Fibroblast of skin of right quadriceps (primary cell): ENCODE results near the gene LPIN2.
A peak's percentile ranks its signal among the peaks of the same experiment; 100 is the strongest.
"Not testable (repeated sequence)": the region's sequence is repeated elsewhere in the genome, so short reads cannot be mapped to it uniquely, and the experiment has no call there.

Source experiments
- DNase-seq: peaks from one replicate; pipeline ENCODE4 v3.0.0-alpha.2; 2013

Gene LPIN2

DNA sequence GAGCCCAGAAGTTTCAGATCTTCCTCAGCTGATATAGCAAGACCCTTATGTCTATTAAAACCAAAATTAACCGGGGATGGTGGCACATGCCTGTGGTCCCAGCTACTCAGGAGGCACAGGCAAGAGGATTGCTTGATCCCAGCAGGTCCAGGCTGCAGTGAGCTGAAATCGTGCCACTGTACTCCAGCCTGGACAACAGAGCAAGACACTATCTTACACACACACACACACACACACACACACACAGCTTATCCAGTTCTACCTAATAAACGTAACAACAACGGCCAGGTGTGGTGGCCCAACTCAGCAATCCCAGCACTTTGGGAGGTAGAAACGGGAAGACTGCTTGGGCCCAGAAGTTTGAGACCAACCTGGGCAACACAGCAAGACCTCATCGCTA, 7.5 kb downstream of the LPIN2 start:
- no peak for DNase-seq

DNA sequence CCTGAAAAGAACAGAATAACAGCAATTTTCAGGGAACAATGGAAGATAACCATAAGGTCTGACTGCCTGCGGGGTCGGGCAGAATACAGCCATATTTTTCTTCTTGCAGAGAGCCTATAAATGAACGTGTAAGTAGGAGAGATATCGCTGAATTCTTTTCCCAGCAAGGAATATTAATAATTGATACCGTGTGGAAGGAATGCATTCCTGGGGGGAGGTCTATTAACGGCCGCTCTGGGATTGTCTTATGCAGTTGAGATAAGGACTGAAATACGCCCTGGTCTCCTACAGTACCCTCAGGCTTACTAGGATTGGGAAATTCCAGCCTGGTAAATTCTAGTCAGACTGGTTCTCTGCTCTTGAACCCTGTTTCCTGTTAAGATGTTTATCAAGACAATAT, 9.2 kb downstream of the LPIN2 start:
- DNase-seq = not testable (repeated sequence)

DNA sequence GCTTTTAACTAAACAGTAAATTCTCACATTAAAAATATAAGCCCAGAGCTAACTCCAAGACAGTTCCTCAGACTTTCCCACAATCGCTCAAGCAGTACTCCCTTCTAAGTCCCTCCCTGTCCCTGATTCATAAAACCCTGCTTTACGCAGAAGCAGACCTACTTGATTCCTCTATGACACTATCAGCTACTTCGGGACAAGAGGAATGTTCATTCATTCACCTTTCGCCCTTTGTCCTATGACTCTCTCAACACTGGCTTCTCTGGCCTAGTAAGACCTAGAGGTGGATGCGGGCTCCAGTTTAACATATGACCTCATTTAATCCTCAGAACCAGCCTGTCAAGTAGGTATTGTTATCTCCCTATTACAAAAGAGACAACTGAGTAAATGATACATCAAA, 10.2 kb downstream of the LPIN2 start:
- no peak for DNase-seq

DNA sequence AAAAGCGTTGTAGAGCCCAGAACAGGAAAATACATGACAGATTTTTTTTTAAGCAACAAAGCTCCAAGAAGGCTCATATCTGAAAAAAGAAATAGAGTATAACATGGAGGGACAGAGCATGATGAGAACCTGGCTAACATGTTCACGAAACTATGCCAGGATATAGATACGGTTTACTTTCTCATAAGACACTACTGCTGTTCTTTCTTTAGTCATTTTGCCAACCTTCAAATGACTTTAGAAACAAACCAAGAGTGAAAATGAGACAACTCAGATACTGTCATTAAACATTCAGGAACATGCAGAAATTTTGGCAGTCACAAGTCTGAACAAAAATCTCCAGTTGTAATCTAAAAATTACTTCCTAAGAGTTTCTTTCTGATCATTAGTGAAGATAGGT, 14.3 kb downstream of the LPIN2 start:
- no peak for DNase-seq

DNA sequence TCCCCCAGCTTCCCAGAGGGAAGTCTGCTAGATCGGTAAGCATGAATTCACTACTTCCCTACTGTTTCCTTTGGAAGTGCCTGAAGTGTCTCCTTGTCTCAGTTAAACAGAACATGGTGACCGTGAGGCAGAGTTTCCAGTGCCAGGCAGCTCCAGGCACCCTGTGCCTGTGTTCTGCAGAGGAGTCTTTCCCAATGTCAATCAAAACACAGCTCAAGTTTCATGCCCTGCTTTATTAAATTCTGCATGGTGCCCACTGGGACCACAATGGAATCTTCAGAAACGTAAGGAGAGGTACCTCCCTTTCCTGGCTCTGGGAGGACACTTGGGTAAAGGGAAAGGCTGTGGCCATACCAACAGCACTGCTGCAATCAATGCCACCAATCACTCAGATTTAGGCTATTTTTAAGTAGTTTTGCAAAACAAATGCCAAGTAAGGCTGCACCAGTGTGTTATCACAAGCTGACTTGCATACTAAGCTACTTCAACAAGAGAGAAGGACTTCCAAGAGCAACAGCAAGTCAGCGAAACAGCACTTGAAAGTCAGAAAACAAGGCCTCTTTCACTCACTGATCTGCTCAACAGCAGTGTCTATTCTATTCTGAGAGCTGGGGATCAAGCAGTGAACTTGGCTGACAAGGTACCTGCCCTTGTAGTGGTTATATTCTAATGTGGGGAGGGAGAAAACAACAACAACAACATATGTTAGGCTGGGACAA, 14.9 kb downstream of the LPIN2 start:
- DNase-seq = no peak

DNA sequence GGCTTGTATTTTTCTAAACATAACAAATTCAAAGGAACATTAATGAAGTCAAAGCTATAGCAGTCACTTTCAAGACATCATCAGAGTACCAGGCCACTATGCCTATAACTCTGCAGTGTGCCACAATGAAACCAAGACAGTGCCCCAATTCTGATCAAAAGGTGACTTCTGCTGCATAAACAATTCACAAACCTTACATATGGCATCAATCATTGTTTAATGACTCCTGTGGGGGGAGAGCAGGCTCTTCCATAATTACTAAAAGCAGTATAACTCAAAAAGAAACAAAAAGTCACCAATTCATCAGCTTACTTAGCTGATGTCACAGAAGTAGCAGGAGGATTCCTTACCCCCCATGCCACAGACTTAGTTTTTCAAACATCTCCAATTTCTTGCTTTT, 15.5 kb downstream of the LPIN2 start:
- no peak for DNase-seq

DNA sequence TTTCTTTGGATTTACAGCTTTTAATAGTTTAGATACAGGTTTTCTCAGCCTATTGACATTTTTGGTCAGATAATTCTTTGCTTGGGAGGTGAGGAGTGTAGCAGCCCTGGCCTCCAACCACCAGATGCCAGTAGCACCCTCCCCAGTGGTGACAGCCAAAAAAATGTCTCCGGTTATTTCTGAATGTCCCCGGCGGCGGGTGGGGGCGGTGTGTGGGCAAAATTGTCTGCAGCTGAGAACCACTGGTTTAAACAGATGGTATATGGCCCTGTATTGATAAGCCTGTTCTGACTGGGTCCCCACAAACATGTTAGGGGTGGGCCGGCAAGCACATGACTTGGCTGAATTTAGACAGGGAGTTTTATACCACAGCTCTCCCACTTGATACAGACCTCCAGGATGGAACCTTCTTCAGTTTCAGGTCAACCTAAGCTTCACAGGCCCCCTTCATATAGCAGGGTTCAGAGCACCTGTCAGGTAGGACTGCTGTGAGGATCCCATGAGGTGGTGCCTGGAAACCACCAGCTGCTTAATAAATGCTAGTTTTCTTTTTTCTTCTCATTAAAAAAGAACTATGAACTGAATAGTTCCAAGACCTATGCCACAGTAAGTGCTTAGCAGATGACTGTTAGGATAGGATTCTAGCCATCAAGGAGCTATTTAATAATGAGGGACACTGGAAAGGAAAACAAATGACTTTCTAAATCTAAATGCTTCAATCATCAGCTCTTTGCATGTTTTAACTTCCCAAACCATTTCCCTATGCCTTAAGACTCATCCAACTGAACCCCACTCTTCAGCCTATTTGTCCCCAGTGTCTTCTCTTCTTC, 18.1 kb downstream of the LPIN2 start:
- DNase-seq = no peak

DNA sequence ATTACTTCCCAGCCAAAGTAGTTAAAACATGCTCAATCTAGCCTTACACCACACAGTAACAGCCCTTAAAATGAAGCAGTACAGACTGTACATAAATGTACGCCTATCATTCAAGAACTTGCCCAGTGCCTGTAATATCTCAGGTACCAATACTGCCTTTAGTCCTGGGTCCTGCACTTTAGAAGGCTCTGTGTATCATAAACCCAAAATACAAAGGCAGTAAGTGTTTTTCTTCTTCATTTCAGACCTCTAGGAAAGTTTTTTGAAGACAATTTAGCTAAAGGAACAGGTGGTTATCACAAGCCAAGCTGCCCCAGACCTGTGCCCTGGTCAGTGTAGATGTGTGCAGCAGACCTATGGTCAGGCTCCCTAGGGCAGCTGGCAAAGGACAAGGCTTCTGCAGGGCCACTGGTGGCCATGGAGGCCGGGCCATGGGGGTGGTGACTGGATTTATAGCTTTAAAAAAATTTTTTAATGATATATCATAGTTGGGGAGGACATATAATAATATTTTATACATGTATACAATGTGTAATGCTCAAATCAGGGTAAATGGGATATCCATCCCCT, 18.8 kb downstream of the LPIN2 start:
- DNase-seq = no peak

DNA sequence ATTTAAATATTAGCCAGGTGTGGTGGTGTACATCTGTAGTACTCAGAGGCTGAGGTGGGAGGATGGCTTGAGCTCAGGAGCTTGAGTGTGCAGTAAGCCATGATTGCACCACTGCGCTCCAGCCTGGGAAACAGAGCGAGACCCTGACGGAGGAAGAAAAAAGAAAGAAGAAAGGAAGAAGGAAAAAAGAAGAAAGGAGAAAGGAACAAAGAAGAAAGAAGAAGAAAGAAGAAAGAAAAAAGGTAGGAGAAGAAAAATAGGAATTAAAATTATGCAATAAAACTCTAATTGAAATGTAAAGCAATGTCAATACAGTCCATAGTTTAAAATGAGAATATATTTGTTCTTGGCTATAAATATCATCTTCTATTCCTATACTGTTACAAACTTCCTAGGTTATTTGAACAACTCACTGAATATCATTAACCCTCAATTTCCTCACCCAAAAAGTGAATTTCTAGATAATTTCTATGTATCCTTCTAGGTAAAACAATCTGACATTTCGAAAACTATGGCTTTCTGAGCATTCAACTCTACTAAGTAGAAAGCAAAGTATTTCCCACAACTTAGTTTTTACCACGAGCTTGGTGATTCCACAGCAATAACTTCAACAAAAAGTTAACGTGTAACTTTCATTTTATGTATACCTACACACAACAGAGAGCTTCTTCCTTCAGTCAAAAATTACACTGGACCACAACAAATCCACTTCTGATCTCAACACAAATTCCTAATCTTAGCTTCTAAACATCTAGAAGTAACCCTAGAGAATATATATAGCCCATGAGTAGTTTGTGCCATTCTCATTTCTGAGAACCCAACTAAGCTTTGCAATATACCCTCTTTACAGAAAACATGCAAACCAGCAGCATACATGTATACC, 19.7 kb downstream of the LPIN2 start:
- DNase-seq = no peak

DNA sequence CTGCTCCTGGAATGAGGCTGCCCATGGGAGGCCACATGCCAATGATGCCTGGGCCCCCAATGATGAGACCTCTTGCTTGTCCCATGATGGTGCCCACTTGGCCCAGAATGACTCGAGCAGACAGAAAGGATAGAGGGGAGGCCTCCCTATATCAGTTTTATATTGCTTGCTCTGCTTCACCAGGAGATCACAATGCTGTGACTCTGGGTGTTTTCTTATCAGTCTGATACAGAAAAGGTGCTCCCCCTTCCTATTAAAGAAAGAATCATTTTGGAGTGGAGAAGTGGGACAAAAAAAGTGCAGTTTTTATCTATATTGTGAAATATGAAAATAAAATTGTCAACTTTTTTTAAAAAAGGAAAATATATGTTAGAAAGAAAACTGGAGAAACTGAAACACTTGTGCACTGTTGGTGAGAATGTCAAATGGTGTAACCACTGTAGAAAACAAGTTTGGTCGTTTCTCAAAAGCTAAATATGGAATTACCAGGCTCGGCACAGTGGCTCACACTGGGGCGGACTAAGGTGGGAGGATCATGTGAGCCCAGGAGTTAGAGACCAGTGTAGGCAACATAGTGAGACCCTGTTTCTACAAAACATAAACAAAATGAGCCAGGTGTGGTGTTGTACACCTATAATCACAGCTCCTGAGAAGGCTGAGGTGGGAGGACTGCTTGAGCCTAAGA, 21.8 kb downstream of the LPIN2 start:
- DNase-seq = no peak

DNA sequence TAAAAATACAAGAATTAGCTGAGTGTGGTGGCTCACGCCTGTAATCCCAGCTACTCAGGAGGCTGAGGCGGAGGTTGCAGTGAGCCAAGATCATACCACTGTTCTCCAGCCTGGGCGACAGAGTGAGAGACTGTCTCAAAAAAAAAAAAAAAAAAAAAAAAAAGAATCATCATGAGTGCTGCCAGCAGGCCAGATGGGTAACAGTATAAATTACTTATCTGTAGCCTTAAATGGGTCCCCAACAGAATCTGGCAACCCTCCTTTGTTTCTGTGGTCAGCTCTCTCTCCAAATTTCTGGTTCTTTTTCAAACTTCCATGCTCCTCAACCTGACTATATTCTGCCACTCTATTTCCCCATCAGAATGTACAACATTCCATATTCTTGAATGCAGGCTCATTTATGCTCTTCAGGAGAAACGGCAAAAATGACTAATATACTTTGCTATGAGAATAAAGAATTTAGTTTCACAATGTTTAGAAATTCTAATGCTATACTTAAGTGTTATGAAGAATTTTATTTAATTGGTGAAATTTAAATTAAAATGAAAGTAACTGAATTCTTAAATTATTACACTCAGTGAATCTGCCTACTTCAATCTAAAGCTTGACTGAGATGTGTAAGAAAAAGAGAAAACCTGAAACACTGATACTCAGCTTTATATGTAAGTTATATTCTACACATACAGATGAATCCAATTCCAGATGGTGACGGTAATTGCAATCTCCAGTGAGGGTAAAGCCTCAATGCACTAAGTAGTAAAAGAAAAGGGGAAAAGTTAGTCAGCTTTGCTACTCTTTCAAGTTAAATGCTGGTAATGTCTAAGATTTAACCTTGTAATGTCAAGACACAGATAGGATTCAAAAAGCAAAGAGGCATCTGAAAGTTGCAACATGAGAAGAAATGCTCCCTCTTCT, 24.8 kb downstream of the LPIN2 start:
- peak; percentile 92 for DNase-seq

DNA sequence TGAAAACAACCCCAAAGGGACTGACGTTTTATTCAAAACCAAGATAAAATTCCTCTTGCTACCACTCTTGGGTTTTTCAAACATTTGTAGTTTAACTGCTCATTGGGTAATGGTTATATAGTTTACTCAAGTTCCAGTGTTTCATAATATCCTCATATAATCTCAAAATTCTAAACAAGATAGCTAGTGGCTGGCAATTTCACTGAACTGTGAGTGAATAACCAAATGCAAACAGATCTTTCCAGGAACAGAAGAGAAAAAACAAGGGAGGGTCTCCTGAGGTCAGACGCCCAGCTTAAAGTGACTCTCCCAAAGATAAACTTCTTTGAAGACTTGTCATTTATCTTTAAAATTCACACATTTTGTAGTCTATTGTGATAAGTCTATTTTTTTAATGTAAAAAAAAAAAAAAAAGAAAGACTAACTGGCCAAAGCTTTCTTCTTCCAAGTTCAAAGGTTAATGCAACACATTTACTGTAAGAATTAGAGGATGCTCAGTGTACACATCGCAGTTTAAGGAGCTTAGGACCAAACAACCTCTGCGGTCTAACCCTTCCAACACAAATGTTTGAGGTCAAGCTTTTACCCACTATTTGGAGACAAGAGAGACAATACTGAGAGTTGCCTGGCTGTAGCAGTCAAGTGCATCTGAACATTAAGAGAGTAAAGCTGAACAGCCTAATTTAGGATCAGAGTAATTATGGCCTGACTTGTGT, 26.6 kb downstream of the LPIN2 start:
- no peak for DNase-seq

DNA sequence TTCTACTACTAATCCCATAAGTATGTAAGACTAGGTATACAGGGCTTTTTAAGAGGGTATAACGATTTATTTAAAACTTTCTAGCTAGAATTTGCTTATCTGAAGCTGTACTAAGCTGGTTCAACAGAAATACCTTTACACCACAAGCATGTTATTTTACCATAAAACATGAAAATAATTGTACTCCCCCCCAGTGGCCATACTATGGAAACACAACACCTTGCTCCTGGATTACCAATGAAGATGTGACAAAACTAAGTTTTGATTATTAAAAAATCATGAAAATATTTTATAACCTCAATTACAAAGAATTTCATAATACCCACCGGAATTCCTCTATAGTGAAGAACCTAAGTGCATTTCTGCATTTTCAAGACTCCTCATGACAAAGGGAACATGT, 27.3 kb downstream of the LPIN2 start:
- DNase-seq = peak; percentile 29

DNA sequence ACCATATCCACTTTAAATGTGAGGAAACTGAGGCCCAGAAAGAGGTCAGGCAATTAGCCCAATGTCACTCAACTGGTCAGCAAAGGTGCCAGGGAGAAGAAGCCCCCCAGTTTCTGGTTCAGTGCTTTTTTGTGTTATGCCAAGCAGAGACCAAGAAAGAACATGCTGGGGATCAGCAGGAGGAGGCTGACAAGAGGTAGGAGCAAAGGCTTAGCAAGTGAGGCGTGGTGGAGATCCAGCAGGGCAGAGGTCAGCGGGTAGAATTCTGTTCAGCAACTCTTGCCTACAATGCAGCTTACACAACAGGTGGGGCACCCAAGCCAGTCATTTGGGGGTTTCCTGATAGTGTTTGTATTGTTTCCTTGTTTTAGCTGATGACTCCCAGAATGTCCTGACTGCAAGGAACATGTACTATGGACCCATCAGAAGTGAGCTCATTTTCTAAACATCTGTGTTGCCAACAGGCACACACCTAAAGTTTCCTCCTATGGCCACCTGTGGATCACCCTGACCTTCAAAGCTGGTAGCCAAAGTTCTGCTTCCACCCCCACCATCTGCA, 28.2 kb downstream of the LPIN2 start:
- DNase-seq = no peak

DNA sequence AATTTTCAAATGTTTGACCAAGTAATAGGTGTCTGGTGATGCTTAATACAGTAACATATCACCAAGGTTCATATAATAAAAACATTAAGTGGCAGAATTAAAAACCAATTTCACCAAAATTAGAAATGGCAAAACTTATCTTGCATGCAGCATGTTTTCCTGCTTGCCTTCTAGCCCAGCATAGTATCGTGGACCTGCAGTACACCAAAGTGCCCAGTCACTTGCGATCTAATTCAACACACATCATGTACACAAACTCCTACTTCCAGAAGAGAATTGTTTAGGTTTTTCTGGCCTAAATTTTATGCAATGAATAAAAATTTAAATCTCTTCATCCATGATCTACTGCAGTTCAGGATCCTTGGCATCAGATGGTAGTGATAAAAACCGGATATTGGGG, 28.9 kb downstream of the LPIN2 start:
- DNase-seq = no peak

DNA sequence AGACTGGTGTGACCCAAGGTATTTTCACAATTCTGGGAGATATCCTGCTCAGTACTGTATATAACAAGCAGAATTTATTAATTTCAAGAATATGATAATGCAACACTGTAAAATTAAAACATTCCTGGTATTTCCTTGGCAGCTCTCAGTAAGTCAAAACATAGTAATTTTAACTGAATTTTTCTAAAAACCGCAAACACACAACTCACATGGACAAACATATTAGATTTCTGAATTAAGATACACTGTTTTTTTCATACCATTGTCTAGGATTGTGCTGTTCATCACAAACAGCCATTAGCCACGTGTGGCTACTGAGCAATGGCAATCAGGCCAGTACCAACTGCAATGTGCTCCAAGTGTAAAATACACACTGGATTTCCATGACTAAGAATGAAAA, 29.6 kb downstream of the LPIN2 start:
- DNase-seq = no peak

DNA sequence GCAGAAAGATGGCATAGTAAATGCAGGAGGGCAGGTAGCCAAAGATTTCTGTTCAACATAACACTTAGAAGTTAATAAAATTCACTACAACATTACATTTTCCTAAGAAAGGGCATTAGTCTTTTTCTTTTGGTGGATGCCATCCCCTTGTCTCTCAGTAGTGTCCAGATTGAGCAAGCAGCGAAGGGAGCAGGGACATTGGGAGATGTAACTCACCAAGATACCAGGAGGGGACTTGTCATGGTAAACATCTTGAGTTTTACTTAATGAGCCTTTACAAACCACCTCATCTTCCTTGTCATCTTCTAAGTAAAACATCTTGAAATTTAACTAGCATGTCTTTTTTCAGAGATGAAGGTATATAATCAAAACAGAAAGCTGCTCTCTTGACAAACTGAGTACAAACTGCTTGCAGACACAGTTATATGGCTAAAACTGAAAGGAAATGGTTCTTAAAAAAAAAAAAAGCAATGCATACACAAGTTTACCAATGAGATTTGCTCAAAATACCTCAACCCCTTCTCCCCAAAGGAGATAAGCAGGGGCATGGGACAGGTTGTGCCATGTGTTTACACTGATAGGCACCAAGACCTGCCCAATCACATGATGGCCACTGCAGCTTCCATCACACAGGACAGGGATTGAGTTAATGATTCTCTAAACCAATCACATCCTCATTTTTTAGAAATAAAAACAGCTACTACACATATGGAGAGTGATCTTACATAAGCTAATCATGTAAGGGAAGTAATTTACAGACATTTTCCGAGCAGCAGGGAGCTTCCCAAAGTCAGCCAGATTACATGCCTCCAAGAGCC, 30.3 kb downstream of the LPIN2 start:
- DNase-seq = no peak

DNA sequence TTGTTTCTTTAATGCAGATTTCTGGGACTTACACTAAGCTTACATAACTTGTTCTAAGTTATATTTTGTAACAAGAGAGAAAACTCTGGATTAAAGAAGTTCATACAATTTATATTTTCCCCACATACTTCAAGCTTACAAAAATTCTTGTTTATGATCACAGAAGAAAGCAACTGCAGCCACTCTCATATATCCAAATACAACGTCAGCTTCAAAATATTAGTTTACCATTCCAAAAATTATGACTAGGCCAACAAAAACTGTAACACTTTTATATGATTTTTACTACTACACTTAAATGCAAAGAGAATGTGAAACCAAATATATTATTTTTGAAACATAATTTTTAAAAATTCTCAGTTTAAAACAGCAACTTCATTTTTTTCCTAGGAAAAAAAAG, 30.9 kb downstream of the LPIN2 start:
- no peak for DNase-seq

DNA sequence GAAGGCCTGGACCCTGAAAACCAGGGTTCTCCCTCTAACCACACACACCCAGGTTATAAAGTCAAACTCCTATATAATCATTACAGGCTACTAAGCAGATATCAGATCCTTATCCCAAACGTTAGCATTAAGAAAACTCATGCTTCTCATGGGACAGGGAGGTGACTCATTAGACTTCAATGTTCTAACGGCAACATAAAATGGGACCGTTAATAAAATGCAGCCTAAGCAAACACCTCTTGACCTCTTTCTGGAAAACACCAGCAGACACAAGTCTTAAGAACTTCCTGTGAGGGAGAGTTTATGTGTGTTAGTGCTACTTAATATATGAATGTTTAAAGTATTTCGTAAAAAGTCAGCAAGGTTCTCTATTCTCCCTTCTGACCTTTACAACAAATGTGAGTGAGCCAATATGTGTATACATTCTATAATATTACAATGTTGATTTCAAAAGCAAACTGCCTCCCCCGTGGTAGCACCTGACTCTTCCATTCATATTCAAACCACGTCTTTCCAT, 31.7 kb downstream of the LPIN2 start:
- peak; percentile 86 for DNase-seq
